Pancreas (tissue), 10 donors: Measurements from ENCODE around the gene ZNF33A. TPM values are rescaled to one million over a fixed set of nuclear protein-coding genes. Genes with fewer than 3 reads are reported as not detected.

Experiments used
- ATAC-seq, 4 donors: fragments of 200-7000 bp; cut with Tn5 transposase; one replicate each; pipeline versions ENCODE4 v1.8.0 to v1.9.1; 2020; ENCODE audit warnings: mild to moderate bottlenecking in 4 of 4, moderate library complexity in 4 of 4
- DNase-seq, 6 donors: peaks; one replicate each; pipeline ENCODE4 v3.0.0-alpha.2; 2020
- FAIRE-seq: peaks from 2 replicates; lab custom pipeline; 2012; peaks lifted over from hg19 to GRCh38; lab: Jason Lieb, UNC
- H3K27ac ChIP-seq, 4 donors: fragments of 200-600 bp; sonication (generic); 1 replicate in 3 of 4; 2 replicates in 1 of 4; pipeline versions ENCODE4 v1.5.0 to v1.8.0; 2020
- H3K27me3 ChIP-seq, 4 donors: fragments of 200-600 bp; one replicate each; pipeline ENCODE4 v1.8.0; 2021
- H3K36me3 ChIP-seq, 3 donors: fragments of 200-600 bp; sonication (generic) in 1 of 3; one replicate each; pipeline versions ENCODE4 v1.5.0 to v1.8.0; 2020 to 2021
- H3K4me1 ChIP-seq, 3 donors: fragments of 200-600 bp; one replicate each; pipeline ENCODE4 v1.8.0; 2021
- H3K4me3 ChIP-seq, 4 donors: fragments of 200-600 bp; sonication (generic) in 2 of 4; one replicate each; pipeline versions ENCODE4 v1.5.0 to v1.8.0; 2020 to 2021
- H3K9me3 ChIP-seq, 4 donors: fragments of 200-600 bp; one replicate each; pipeline ENCODE4 v1.8.0; 2021
- CTCF ChIP-seq, 4 donors: fragments of 200-600 bp; sonication (generic) in 3 of 4; IDR thresholded peaks; one replicate each; pipeline versions ENCODE4 v1.5.0 to v1.8.0; 2021; ENCODE audit warnings: antibody characterized with exemption in 4 of 4
- WGBS, 2 donors: extraction: QIAGEN DNeasy Blood & Tissue Kit; methylation state at CpG; one replicate each; pipeline ENCODE4 v1.1.7; 2013; 5-methylcytosine and 5-hydroxymethylcytosine counted together
- intact Hi-C, 3 donors: fragments of 100-400 bp; cut with DNase I; formaldehyde crosslinking; loops; one replicate each; pipeline versions ENCODE4 v1.11.1 to v1.14.2; 2022
- polyA plus RNA-seq, 2 donors: library from polyadenylated mRNA; stranded (reverse); fragments of 200-250 nt; gene quantifications; one replicate each; pipeline ENCODE4 v1.2.3, GENCODE V29; 2013
- total RNA-seq, 6 donors: library from RNA; stranded (reverse); fragmentation: NEBNext Ultra II Directional in 4 of 6; extraction: Animal tissue kit (Norgen Biotek cat#: 25700) in 4 of 6; gene quantifications; one replicate each; pipeline versions ENCODE4 v1.2.1 to v1.2.4, GENCODE V29; 2021 to 2023
- donor health status: healthy with polysubstance abuse.
- donor health status: DM: no; HTN: no; CAD: no; lungs with moderate emphysema.
- donor health status: DM: no; HTN: no; CAD: no.
- donor health status: control.
- donor health status: control.
- donor health status: Bipolar disorder and iron deficiency.
- donor health status: DM: yes; HTN: yes; CAD: no.
- donor health status: DM: no; HTN: no; CAD: no.
- donor health status: DM: no; HTN: no; CAD: no.
- donor health status: DM: yes; HTN: yes; CAD: no.

ZNF33A gene
- total and polyA plus RNA-seq, 8 donors = 9.7 to 32.1 (median 19.0) TPM

GRCh38 chr10:38103756-38104155 is 93.3 kb downstream of the ZNF33A start:
- Histone ChIP-seq H3K9me3 (peaks cover 0 to 7% (median 0%) of the 10 kb centered on the region in 4 donors), H3K36me3 (peaks cover 0 to 50% (median 13%) of the 10 kb centered on the region in 3 donors), H3K27me3 (no peaks in the 10 kb centered on the region), H3K27ac (no peak overlapping the region), H3K4me3 (no peak overlapping the region), H3K4me1 (no peaks in the 10 kb centered on the region)
- no peak for TF ChIP-seq CTCF (IDR thresholded peaks at IDR 0.05)
- ATAC-seq (no peak), FAIRE-seq (no peak), DNase-seq (no peak)
- WGBS, 2 donors = 96 to 98% methylated on average over 3 of the region's 3 CpGs
- intact Hi-C loops = no loop called here

DNA sequence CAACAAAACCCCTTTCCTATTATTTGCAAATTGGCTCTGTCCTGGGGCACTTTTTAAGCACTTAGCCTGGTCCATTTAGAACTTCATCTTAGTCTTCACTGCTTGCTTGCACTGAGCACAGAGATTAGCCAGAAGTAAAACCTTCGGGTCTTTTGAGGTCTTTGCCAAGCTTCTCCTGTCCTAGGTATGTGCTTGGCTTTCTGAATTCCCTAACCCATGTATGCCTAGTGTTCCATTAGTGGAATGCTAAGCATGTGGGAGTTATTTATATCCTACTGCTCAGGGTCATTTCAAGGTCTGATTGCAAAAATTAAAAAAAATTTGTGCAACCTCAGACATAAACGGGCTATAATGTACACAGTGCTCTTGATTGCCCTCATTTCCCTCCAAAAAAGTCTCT is 101.7 kb downstream of the ZNF33A start:
- no peaks in the 10 kb centered on the region for H3K4me1 ChIP-seq
- no peak overlapping the region for H3K4me3 ChIP-seq
- intact Hi-C loops = no loop called here
- peaks cover 0 to 15% (median 5%) of the 10 kb centered on the region in 4 donors for H3K9me3 ChIP-seq
- FAIRE-seq (no peak), DNase-seq (no peak), ATAC-seq (no peak)
- no peak for TF ChIP-seq CTCF (IDR thresholded peaks at IDR 0.05)
- WGBS, 2 donors = 95 to 100% methylated on average over 2 of the region's 2 CpGs
- no peak overlapping the region for H3K27ac ChIP-seq
- peaks cover 15 to 35% (median 22%) of the 10 kb centered on the region in 3 donors for H3K36me3 ChIP-seq
- no peaks in the 10 kb centered on the region for H3K27me3 ChIP-seq

Other genes starting within 250 kb of the ZNF33A start
- 1 to 10 TPM; 2.7 to 8.3 (median 4.2) TPM for gene ZNF248, start 153.1 kb upstream of the ZNF33A start, total RNA-seq
- 1 to 10 TPM; 4.6 to 8.2 TPM for gene ZNF248, start 153.1 kb upstream of the ZNF33A start, polyA plus RNA-seq
- gene ZNF25, start 34.0 kb upstream of the ZNF33A start, total RNA-seq = 1 to 10 TPM; 2.9 to 5.2 (median 3.9) TPM
- 1 to 10 TPM; 3.6 to 7.8 TPM for gene ZNF25, start 34.0 kb upstream of the ZNF33A start, polyA plus RNA-seq
- 10 to 100 TPM; 10.2 to 16.7 (median 11.5) TPM for gene ZNF37A, start 83.7 kb downstream of the ZNF33A start, total RNA-seq
- 1 to 10 TPM; 7.7 to 9.3 TPM for gene ZNF37A, start 83.7 kb downstream of the ZNF33A start, polyA plus RNA-seq